Osteocyte (in vitro differentiated cells): ENCODE results near the gene VSIG8. TPM values are rescaled to one million over a fixed set of nuclear protein-coding genes. Genes with fewer than 3 reads are reported as not detected.

ENCODE experiments used
- DNase-seq: peaks from one replicate; pipeline ENCODE4 v3.0.0; 2021; ENCODE audit warnings: mixed read lengths; ENCODE audit not compliant: unreplicated experiment; ENCODE audit errors: extremely low spot score
- H3K27ac Mint-ChIP-seq: one replicate; pipeline ENCODE4 v1.8.0; 2021; ENCODE audit warnings: mild to moderate bottlenecking, mixed read lengths; ENCODE audit not compliant: unreplicated experiment
- H3K27me3 Mint-ChIP-seq: one replicate; pipeline ENCODE4 v1.8.0; 2021; ENCODE audit warnings: mixed read lengths; ENCODE audit not compliant: unreplicated experiment
- H3K36me3 Mint-ChIP-seq: one replicate; pipeline ENCODE4 v1.8.0; 2021; ENCODE audit warnings: mixed read lengths; ENCODE audit not compliant: unreplicated experiment
- H3K4me1 Mint-ChIP-seq: one replicate; pipeline ENCODE4 v1.8.0; 2021; ENCODE audit warnings: mixed read lengths; ENCODE audit not compliant: unreplicated experiment
- H3K4me3 Mint-ChIP-seq: one replicate; pipeline ENCODE4 v1.8.0; 2021; ENCODE audit warnings: mild to moderate bottlenecking, moderate library complexity, mixed read lengths; ENCODE audit not compliant: unreplicated experiment
- H3K9me3 Mint-ChIP-seq: one replicate; pipeline ENCODE4 v1.8.0; 2021; ENCODE audit warnings: mixed read lengths; ENCODE audit not compliant: unreplicated experiment
- total RNA-seq: library from RNA; stranded (reverse); gene quantifications from 2 replicates; pipeline ENCODE4 v1.2.1, GENCODE V29; 2021
- TF ChIP-seq, protein P1 (sequence below): fragments of 200-600 bp; sonication (generic); IDR thresholded peaks from 2 replicates; pipeline ENCODE4 v1.5.0; 2021; ENCODE audit warnings: antibody characterized with exemption, mild to moderate bottlenecking, moderate library complexity

Gene VSIG8
- total RNA-seq, 1 donor from 2014 or later, result not detected

DNA sequence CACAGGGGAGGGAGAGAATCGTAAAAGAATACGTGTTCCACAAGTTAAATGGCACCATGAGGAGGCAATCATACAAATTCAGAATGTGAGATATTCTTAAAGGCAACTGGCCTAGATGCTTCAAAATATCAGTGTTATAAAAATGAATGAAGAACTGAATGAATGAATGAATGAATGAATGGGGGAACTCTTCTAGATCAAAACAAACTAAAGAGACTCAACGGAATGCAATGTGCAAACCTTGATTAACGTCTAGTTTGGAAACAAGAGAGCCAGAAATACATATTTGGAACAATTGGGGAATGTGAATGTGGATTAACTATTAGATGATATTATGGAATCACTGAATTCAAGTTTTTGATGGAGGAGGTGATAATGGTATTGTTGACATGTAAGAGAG is 20.7 kb upstream of the VSIG8 start:
- Mint-ChIP-seq H3K27ac (no peak overlapping the region), H3K27me3 (no peaks in the 10 kb centered on the region), H3K4me3 (no peak overlapping the region), H3K4me1 (no peaks in the 10 kb centered on the region), H3K36me3 (no peaks in the 10 kb centered on the region), H3K9me3 (no peaks in the 10 kb centered on the region)
- DNase-seq, result no peak
- TF ChIP-seq, protein P1, sequence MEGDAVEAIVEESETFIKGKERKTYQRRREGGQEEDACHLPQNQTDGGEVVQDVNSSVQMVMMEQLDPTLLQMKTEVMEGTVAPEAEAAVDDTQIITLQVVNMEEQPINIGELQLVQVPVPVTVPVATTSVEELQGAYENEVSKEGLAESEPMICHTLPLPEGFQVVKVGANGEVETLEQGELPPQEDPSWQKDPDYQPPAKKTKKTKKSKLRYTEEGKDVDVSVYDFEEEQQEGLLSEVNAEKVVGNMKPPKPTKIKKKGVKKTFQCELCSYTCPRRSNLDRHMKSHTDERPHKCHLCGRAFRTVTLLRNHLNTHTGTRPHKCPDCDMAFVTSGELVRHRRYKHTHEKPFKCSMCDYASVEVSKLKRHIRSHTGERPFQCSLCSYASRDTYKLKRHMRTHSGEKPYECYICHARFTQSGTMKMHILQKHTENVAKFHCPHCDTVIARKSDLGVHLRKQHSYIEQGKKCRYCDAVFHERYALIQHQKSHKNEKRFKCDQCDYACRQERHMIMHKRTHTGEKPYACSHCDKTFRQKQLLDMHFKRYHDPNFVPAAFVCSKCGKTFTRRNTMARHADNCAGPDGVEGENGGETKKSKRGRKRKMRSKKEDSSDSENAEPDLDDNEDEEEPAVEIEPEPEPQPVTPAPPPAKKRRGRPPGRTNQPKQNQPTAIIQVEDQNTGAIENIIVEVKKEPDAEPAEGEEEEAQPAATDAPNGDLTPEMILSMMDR, result no peak

DNA sequence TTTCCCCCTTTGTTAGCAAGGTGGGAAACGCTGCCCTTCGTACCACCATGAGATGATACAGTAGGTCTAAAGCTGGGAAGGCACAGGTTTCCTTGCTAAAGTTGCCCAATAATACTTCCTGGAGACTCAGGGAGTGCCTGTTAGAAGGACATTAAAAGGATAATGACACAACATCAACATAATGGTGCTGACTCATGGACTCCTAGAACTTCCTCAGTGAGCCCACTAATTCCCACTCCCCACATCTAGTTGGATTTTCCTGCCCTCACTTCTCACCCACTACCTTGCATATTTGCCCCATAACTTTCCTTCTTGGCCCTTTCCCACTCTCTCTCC is 20.0 kb upstream of the VSIG8 start:
- Mint-ChIP-seq H3K4me1 (no peaks in the 10 kb centered on the region), H3K27ac (no peak overlapping the region), H3K9me3 (no peaks in the 10 kb centered on the region), H3K27me3 (no peaks in the 10 kb centered on the region), H3K4me3 (no peak overlapping the region), H3K36me3 (no peaks in the 10 kb centered on the region)
- TF ChIP-seq, protein P1, result no peak
- no peak for DNase-seq

DNA sequence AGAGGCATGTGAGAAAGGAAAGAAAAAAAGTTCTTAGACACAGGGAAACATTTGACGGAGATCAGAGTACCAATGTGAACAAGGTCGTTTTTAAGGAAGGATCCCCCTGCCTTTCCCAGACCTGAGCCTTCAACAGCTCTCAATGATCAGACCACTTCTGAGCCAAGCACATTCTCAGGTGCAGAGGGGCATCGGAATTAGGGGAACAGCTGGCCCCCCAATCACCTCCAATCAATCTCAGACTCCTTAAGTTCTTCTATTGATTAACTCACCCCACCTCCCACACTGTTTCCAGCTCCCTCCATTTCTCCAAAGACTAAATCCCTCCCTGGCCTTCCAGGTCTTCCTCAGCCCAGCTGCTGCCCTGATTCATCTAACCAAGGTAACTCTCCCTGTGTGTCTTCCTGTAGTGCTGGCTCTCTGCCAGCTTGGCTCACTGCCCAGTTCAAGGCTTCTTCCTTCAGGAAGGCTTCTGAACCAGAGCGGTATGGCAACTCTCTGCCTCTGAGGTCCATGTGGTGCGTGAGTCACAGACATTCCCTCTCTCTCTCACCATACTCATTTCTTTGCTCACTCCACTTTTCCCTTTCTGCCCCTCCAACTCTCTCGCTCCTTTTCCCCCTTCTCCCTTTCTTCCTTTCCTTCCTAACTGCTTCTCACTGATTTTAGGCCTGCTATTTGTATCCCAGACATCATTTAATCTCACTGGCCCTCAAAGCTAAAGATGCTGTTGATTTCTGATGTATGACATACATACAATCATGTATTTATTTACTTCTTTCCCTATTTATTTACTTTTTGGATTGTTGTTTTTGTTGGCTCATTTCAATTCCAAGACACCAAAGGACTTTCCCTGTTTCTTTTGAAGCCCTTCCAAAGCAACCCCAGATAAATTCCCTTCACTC is 19.4 kb upstream of the VSIG8 start:
- TF ChIP-seq, protein P1, result no peak
- Mint-ChIP-seq H3K9me3 (no peaks in the 10 kb centered on the region), H3K36me3 (no peaks in the 10 kb centered on the region), H3K27ac (no peak overlapping the region), H3K4me1 (no peaks in the 10 kb centered on the region), H3K4me3 (no peak overlapping the region), H3K27me3 (no peaks in the 10 kb centered on the region)
- DNase-seq, result no peak

DNA sequence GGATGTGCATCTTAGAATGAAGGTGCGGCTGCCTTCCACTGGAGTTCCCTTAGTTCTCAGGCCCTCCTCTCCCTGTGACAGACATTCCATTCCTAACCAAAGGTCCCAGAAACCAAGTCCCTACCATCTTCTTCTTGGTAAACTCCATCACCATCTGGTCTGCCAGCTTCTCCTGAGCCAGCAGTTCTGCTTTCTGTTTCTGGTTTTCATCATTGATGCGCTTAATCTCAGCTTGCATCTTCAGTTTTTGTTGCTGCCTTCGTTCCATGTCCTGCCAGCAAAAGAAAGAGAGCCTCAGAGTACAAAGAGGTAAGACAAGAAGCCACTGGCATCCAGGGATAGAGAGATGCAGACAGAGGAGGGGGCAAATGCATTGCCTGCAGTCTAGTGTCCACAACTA is 18.0 kb upstream of the VSIG8 start:
- no peak overlapping the region for H3K4me3 Mint-ChIP-seq
- no peaks in the 10 kb centered on the region for H3K9me3 Mint-ChIP-seq
- no peaks in the 10 kb centered on the region for H3K36me3 Mint-ChIP-seq
- no peak for DNase-seq
- no peak overlapping the region for H3K27ac Mint-ChIP-seq
- H3K27me3 Mint-ChIP-seq, result no peaks in the 10 kb centered on the region
- H3K4me1 Mint-ChIP-seq, result no peaks in the 10 kb centered on the region
- TF ChIP-seq, protein P1, result no peak

DNA sequence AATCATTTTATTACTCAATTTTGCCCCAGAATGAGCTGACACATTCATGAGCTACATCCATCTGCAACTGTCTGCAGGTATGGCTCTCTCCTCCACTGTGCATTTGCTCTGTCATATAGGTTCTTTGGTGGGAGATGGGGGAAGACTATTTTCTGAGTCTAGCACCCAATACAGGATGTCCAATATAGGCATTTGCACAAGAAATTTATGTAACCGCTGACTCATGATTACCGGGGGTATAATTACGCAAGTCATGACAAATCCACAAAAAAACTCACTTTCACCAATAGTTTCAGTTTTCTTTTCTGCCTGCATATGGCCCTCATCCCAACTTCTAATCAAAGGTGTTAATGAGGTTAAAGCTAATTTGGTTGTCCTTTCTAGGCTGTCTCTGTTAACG is 17.5 kb upstream of the VSIG8 start:
- Mint-ChIP-seq H3K36me3 (no peaks in the 10 kb centered on the region), H3K27ac (no peak overlapping the region), H3K27me3 (no peaks in the 10 kb centered on the region), H3K4me3 (no peak overlapping the region), H3K4me1 (no peaks in the 10 kb centered on the region), H3K9me3 (no peaks in the 10 kb centered on the region)
- no peak for DNase-seq
- TF ChIP-seq, protein P1, result no peak
